Caco-2 (cell line): ENCODE data around the gene WDFY4. TPM values are rescaled to one million over a fixed set of nuclear protein-coding genes. Genes with fewer than 3 reads are reported as not detected.

Experiments used
- BruUV-seq: library from RNA; stranded (reverse); fragments of 400-500 nt; replicated peaks from 2 replicates; lab custom pipeline; 2021; lab: Mats Ljungman, UMichigan
- CTCF ChIA-PET: fragments of 300-600 bp; sonication (Branson Sonifier 250); formaldehyde crosslinking; loops from one replicate; lab custom pipeline; 2022; ENCODE audit warnings: antibody characterized with exemption; lab: Charles Lee
- POLR2A ChIA-PET: fragments of 300-600 bp; sonication (Branson Sonifier 250); formaldehyde crosslinking; loops from one replicate; lab custom pipeline; 2022; ENCODE audit warnings: antibody characterized with exemption; lab: Charles Lee
- DNase-seq, 2 experiments: peaks; one replicate each; pipeline versions ENCODE4 v3.0.0 to v3.0.0-alpha.2; 2020 to 2022
- H3K27me3 ChIP-seq: replicated peaks from 2 replicates; pipeline ENCODE4 v1.6.0; 2011; ENCODE audit warnings: low read length; ENCODE audit not compliant: control insufficient read depth, insufficient read depth
- H3K36me3 ChIP-seq: 2 replicates; pipeline ENCODE4 v1.5.1; 2011; ENCODE audit warnings: low read length; ENCODE audit not compliant: control insufficient read depth, insufficient read depth
- H3K4me1 ChIP-seq: fragments of 250-450 bp; sonication (Bioruptor Pico); 2 replicates; pipeline ENCODE4 v1.5.1; 2020; ENCODE audit warnings: mild to moderate bottlenecking
- H3K4me3 ChIP-seq: 2 replicates; pipeline ENCODE4 v1.5.1; 2011; ENCODE audit warnings: low read depth, mild to moderate bottlenecking, control low read depth, low read length
- H3K9me3 ChIP-seq: fragments of 250-450 bp; sonication (Bioruptor Pico); 2 replicates; pipeline ENCODE4 v1.5.1; 2020; ENCODE audit warnings: mild to moderate bottlenecking, moderate library complexity
- H3K27ac Mint-ChIP-seq: one replicate; pipeline ENCODE4 v1.8.0; 2022; ENCODE audit warnings: mixed read lengths; ENCODE audit not compliant: unreplicated experiment
- H3K27me3 Mint-ChIP-seq: one replicate; pipeline ENCODE4 v1.8.0; 2022; ENCODE audit warnings: mixed read lengths; ENCODE audit not compliant: insufficient read depth, unreplicated experiment
- H3K36me3 Mint-ChIP-seq: one replicate; pipeline ENCODE4 v1.8.0; 2022; ENCODE audit warnings: mild to moderate bottlenecking, mixed read lengths; ENCODE audit not compliant: insufficient read depth, unreplicated experiment
- H3K4me1 Mint-ChIP-seq: one replicate; pipeline ENCODE4 v1.8.0; 2022; ENCODE audit warnings: low read depth, mixed read lengths; ENCODE audit not compliant: unreplicated experiment
- H3K4me3 Mint-ChIP-seq: one replicate; pipeline ENCODE4 v1.8.0; 2022; ENCODE audit warnings: mild to moderate bottlenecking, moderate library complexity, mixed read lengths; ENCODE audit not compliant: unreplicated experiment
- H3K9me3 Mint-ChIP-seq: one replicate; pipeline ENCODE4 v1.8.0; 2022; ENCODE audit warnings: mixed read lengths; ENCODE audit not compliant: unreplicated experiment
- CTCF ChIP-seq, 2 experiments: fragments of 200-600 bp in 1 of 2; IDR thresholded peaks; 1 replicate in 1 of 2; 2 replicates in 1 of 2; pipeline versions ENCODE4 v1.5.1 to v1.8.0; 2011 to 2022; ENCODE audit warnings: antibody characterized with exemption in 1 of 2, control low read depth in 1 of 2, inconsistent platforms in 1 of 2, low read depth in 1 of 2, low read length in 1 of 2, mild to moderate bottlenecking in 1 of 2, moderate library complexity in 1 of 2; ENCODE audit not compliant: insufficient read depth in 1 of 2, severe bottlenecking in 1 of 2, unreplicated experiment in 1 of 2
- intact Hi-C: fragments of 100-400 bp; cut with micrococcal nuclease; formaldehyde crosslinking; loops from one replicate; pipeline ENCODE4 v1.10.0; 2022; ENCODE audit not compliant: unreplicated experiment
- total RNA-seq: library from RNA; stranded (reverse); gene quantifications from 2 replicates; pipeline ENCODE4 v1.2.3, GENCODE V29; 2022

Gene WDFY4
- total RNA-seq, 1 experiment from 2014 or later = not detected

GRCh38 chr10:48657416-48657815 is 27.3 kb upstream of the WDFY4 start:
- peaks cover 5% of the 10 kb centered on the region for H3K4me1 Mint-ChIP-seq
- no peak overlapping the region for H3K4me3 Mint-ChIP-seq
- Histone ChIP-seq H3K4me1 (peaks cover 12% of the 10 kb centered on the region), H3K9me3 (no peaks in the 10 kb centered on the region), H3K36me3 (no peaks in the 10 kb centered on the region), H3K4me3 (no peak overlapping the region), H3K27me3 (peaks cover 1% of the 10 kb centered on the region; the same call in 1 of the 2 replicates)
- no peaks in the 10 kb centered on the region for H3K36me3 Mint-ChIP-seq
- H3K27ac Mint-ChIP-seq = no peak overlapping the region
- ChIA-PET CTCF (interaction anchor here (1.0 to 3.6 kb wide), 15 partner anchors 10 to 750 kb away, joined by 3 to 71 read pairs (median 10); partner anchors contain the start of gene ARHGAP22), POLR2A (no interaction called here)
- no TSS peak for BruUV-seq
- TF ChIP-seq CTCF (IDR thresholded peaks at IDR 0.05; ENCODE audit: insufficient read depth in 1 of 2, low read depth in 1 of 2, low read length in 1 of 2, severe bottlenecking in 1 of 2, unreplicated experiment in 1 of 2) = no peak
- peaks cover 35% of the 10 kb centered on the region for H3K27me3 Mint-ChIP-seq
- H3K9me3 Mint-ChIP-seq = no peaks in the 10 kb centered on the region
- no peak for DNase-seq
- intact Hi-C loops = loop anchor here (2.0 to 5.0 kb wide), 2 partner anchors 49 to 325 kb away; no protein-coding TSS in a partner anchor

GRCh38 chr10:48658243-48658974 is 26.3 kb upstream of the WDFY4 start:
- peaks cover 12% of the 10 kb centered on the region for H3K4me1 ChIP-seq
- peaks cover 35% of the 10 kb centered on the region for H3K27me3 Mint-ChIP-seq
- no peak overlapping the region for H3K27ac Mint-ChIP-seq
- no peak overlapping the region for H3K4me3 Mint-ChIP-seq
- H3K27me3 ChIP-seq = peaks cover 1% of the 10 kb centered on the region; the same call in 1 of the 2 replicates
- ChIA-PET CTCF (interaction anchor here (0.6 to 3.4 kb wide), 32 partner anchors 8 to 750 kb away, joined by 3 to 32 read pairs (median 4); partner anchors contain the start of gene ARHGAP22), POLR2A (interaction anchor here (0.7 kb wide), 1 partner anchor 214 kb away, joined by 3 read pairs; no protein-coding TSS in a partner anchor)
- intact Hi-C loops = loop anchor here (1.0 to 5.0 kb wide), 6 partner anchors 43 to 854 kb away; no protein-coding TSS in a partner anchor
- H3K4me1 Mint-ChIP-seq = peaks cover 5% of the 10 kb centered on the region
- H3K36me3 Mint-ChIP-seq = no peaks in the 10 kb centered on the region
- no TSS peak for BruUV-seq
- no peaks in the 10 kb centered on the region for H3K9me3 ChIP-seq
- no peaks in the 10 kb centered on the region for H3K9me3 Mint-ChIP-seq
- no peaks in the 10 kb centered on the region for H3K36me3 ChIP-seq
- peak; percentile 80 to 85 for DNase-seq
- no peak overlapping the region for H3K4me3 ChIP-seq
- TF ChIP-seq CTCF (IDR thresholded peaks at IDR 0.05; ENCODE audit: insufficient read depth in 1 of 2, low read depth in 1 of 2, low read length in 1 of 2, severe bottlenecking in 1 of 2, unreplicated experiment in 1 of 2) = peak; percentile 96 to 97

- Mint-ChIP-seq H3K27ac (no peak overlapping the region), H3K4me1 (peaks cover 5% of the 10 kb centered on the region), H3K9me3 (no peaks in the 10 kb centered on the region), H3K27me3 (peaks cover 35% of the 10 kb centered on the region), H3K4me3 (no peak overlapping the region), H3K36me3 (no peaks in the 10 kb centered on the region)
- intact Hi-C loops = loop anchor here (1.0 to 5.0 kb wide), 6 partner anchors 42 to 854 kb away; no protein-coding TSS in a partner anchor
- DNase-seq = no peak
- CTCF ChIA-PET = interaction anchor here (0.8 to 3.4 kb wide), 19 partner anchors 9 to 749 kb away, joined by 3 to 32 read pairs (median 5); partner anchors contain the start of gene ARHGAP22
- peaks cover 12% of the 10 kb centered on the region for H3K4me1 ChIP-seq
- no peak overlapping the region for H3K4me3 ChIP-seq
- POLR2A ChIA-PET = no interaction called here
- H3K36me3 ChIP-seq = no peaks in the 10 kb centered on the region
- H3K27me3 ChIP-seq = peaks cover 1% of the 10 kb centered on the region; the same call in 1 of the 2 replicates
- BruUV-seq = no TSS peak
- H3K9me3 ChIP-seq = no peaks in the 10 kb centered on the region
- TF ChIP-seq CTCF (IDR thresholded peaks at IDR 0.05; ENCODE audit: insufficient read depth in 1 of 2, low read depth in 1 of 2, low read length in 1 of 2, severe bottlenecking in 1 of 2, unreplicated experiment in 1 of 2) = no peak
Observed at GRCh38 chr10:48658975-48659269, 25.8 kb upstream of the WDFY4 start.
